Stimulated activated CD4-positive, alpha-beta T cell treated with anti-CD3 and anti-CD28 coated beads, Interleukin-12 subunit alpha, Interleukin-12 subunit beta, amount 100 ng/mL, for 48 hours (primary cell): Measurements from ENCODE around the gene PCDHGB7.
"Not testable (repeated sequence)": the region's sequence is repeated elsewhere in the genome, so short reads cannot be mapped to it uniquely, and the experiment has no call there.

Experiments used
- DNase-seq, 3 donors: peaks; one replicate each; pipeline ENCODE4 v3.0.0-alpha.2; 2020; ENCODE audit warnings: low read depth in 2 of 3, low spot score in 1 of 3

The PCDHGB7 gene

GRCh38 chr5:141394401-141395187 lies 22.9 kb upstream of the PCDHGB7 start:
- not testable (repeated sequence) for DNase-seq

- not testable (repeated sequence) for DNase-seq
Observed at GRCh38 chr5:141397756-141398551, 19.5 kb upstream of the PCDHGB7 start, which contains the start of gene PCDHGB5. Gene PCDHGB5, plus strand, starts transcription at chr5:141397947. Its CDS starts 181 bp downstream, at chr5:141398128.

GRCh38 chr5:141398608-141399007 lies 18.9 kb upstream of the PCDHGB7 start:
- DNase-seq = no peak

GRCh38 chr5:141399555-141400258 lies 17.8 kb upstream of the PCDHGB7 start:
- DNase-seq = no peak

GRCh38 chr5:141402553-141403243 lies 14.8 kb upstream of the PCDHGB7 start, which contains the start of gene PCDHGA9:
Gene PCDHGA9, plus strand, starts transcription at chr5:141402778. Its CDS starts 175 bp downstream, at chr5:141402953.
- no peak for DNase-seq

GRCh38 chr5:141403387-141403786 lies 14.1 kb upstream of the PCDHGB7 start:
- DNase-seq = no peak

GRCh38 chr5:141407790-141408505 lies 9.5 kb upstream of the PCDHGB7 start, which contains the start of gene PCDHGB6:
Gene PCDHGB6, plus strand, starts transcription at chr5:141408021. Its CDS starts 182 bp downstream, at chr5:141408203.
- peak in 1 of 3 donors; percentile 25 for DNase-seq

- no peak for DNase-seq
Observed at GRCh38 chr5:141409598-141410306, 7.7 kb upstream of the PCDHGB7 start.

- no peak for DNase-seq
Observed at GRCh38 chr5:141411575-141411974, 5.9 kb upstream of the PCDHGB7 start.

- DNase-seq = peak in 1 of 3 donors; percentile 33
Observed at GRCh38 chr5:141412854-141413539, 4.5 kb upstream of the PCDHGB7 start, which contains the start of gene PCDHGA10. Gene PCDHGA10, plus strand, starts transcription at chr5:141412987. Its CDS starts 189 bp downstream, at chr5:141413176.

- DNase-seq = no peak
Observed at GRCh38 chr5:141413540-141414069, 3.9 kb upstream of the PCDHGB7 start.

- not testable (repeated sequence) for DNase-seq
Observed at GRCh38 chr5:141414548-141415274, 2.8 kb upstream of the PCDHGB7 start.

GRCh38 chr5:141415275-141415618 lies 2.2 kb upstream of the PCDHGB7 start:
- DNase-seq = not testable (repeated sequence)

- no peak for DNase-seq
Observed at GRCh38 chr5:141419074-141419880, 1.8 kb downstream of the PCDHGB7 start.

GRCh38 chr5:141420855-141421488 lies 3.5 kb downstream of the PCDHGB7 start, which contains the start of gene PCDHGA11:
Gene PCDHGA11, plus strand, starts transcription at chr5:141421051. Its CDS starts 177 bp downstream, at chr5:141421228.
- peak in 2 of 3 donors; percentile 36 to 53 for DNase-seq

- DNase-seq = no peak
Observed at GRCh38 chr5:141421489-141421855, 4.0 kb downstream of the PCDHGB7 start.
